Sigmoid colon (tissue), 7 donors: Measurements from ENCODE around the gene DNMT1. TPM values are rescaled to one million over a fixed set of nuclear protein-coding genes. Genes with fewer than 3 reads are reported as not detected.

Source experiments
- DNase-seq: peaks from one replicate; pipeline ENCODE4 v3.0.0-alpha.2; 2019
- H3K27ac ChIP-seq, 4 donors: fragments of 200-600 bp; sonication (generic); one replicate each; pipeline ENCODE4 v1.5.1; 2016 to 2019; ENCODE audit warnings: mild to moderate bottlenecking in 1 of 4
- H3K27me3 ChIP-seq, 3 donors: fragments of 200-600 bp; sonication (generic); one replicate each; pipeline ENCODE4 v1.5.1; 2019; ENCODE audit warnings: mild to moderate bottlenecking in 1 of 3
- H3K36me3 ChIP-seq, 4 donors: fragments of 200-600 bp; sonication (generic); one replicate each; pipeline ENCODE4 v1.5.1; 2016 to 2019
- H3K4me1 ChIP-seq, 4 donors: fragments of 200-600 bp; sonication (generic); one replicate each; pipeline ENCODE4 v1.5.1; 2017 to 2019
- H3K4me3 ChIP-seq, 4 donors: fragments of 200-600 bp; sonication (generic); one replicate each; pipeline ENCODE4 v1.5.1; 2017 to 2019; ENCODE audit warnings: mild to moderate bottlenecking in 2 of 4, moderate library complexity in 1 of 4
- H3K9me3 ChIP-seq, 4 donors: fragments of 200-600 bp in 3 of 4; sonication (generic) in 3 of 4; one replicate each; pipeline versions ENCODE4 v1.5.1 to v1.6.1; 2013 to 2019
- CTCF ChIP-seq, 4 experiments: fragments of 450-650 bp in 3 of 4; fragments of 200-600 bp in 1 of 4; IDR thresholded peaks; one replicate each; pipeline ENCODE4 v1.5.1; 2016 to 2019; ENCODE audit warnings: antibody characterized with exemption in 4 of 4, mild to moderate bottlenecking in 3 of 4, moderate library complexity in 2 of 4
- EP300 ChIP-seq, 4 donors: sonication (generic); formaldehyde crosslinking; IDR thresholded peaks; one replicate each; pipeline ENCODE4 v1.6.1; 2017; ENCODE audit warnings: antibody characterized with exemption in 4 of 4
- POLR2A ChIP-seq, 2 donors: fragments of 450-650 bp; IDR thresholded peaks; one replicate each; pipeline ENCODE4 v1.6.1; 2016; ENCODE audit warnings: antibody characterized with exemption in 2 of 2, mild to moderate bottlenecking in 2 of 2, moderate library complexity in 2 of 2
- POLR2AphosphoS5 ChIP-seq, 4 donors: sonication (generic); formaldehyde crosslinking; IDR thresholded peaks; one replicate each; pipeline ENCODE4 v1.6.1; 2017; ENCODE audit warnings: antibody characterized with exemption in 4 of 4
- WGBS, 2 donors: extraction: QIAGEN DNeasy Blood & Tissue Kit; methylation state at CpG; one replicate each; pipeline ENCODE4 v1.1.7; 2013; 5-methylcytosine and 5-hydroxymethylcytosine counted together
- intact Hi-C: fragments of 100-400 bp; cut with DNase I; formaldehyde crosslinking; loops from one replicate; pipeline ENCODE4 v1.15.1; 2023
- polyA plus RNA-seq, 3 donors: library from polyadenylated mRNA; stranded (reverse); fragments of 200-250 nt; gene quantifications; one replicate each; pipeline ENCODE4 v1.2.3, GENCODE V29; 2013
- small RNA-seq, 3 donors: library from RNA; depleted of rRNA; stranded (forward); fragments of <200 nt; gene quantifications; one replicate each; pipeline ENCODE3, GENCODE V24; 2016
- total RNA-seq, 4 donors: library from RNA; depleted of rRNA; stranded (reverse); fragments of >200 nt; gene quantifications; one replicate each; pipeline ENCODE4 v1.1.0, GENCODE V29; 2016
- donor health status: healthy with polysubstance abuse.
- donor health status: Bipolar disorder and iron deficiency.
- donor health status: healthy.

The DNMT1 gene
- total and polyA plus RNA-seq, 7 donors: 12.0 to 47.9 (median 24.5) TPM

GRCh38 chr19:10083911-10084310 is 110.8 kb downstream of the DNMT1 start:
- no peak for DNase-seq
- 72 to 85% methylated on average over 9 of the region's 9 CpGs for WGBS, 2 donors
- TF ChIP-seq EP300 (IDR thresholded peaks at IDR 0.05) (no peak), POLR2AphosphoS5 (IDR thresholded peaks at IDR 0.05) (no peak), CTCF (IDR thresholded peaks at IDR 0.05) (no peak), POLR2A (IDR thresholded peaks at IDR 0.05) (no peak)
- intact Hi-C loops: no loop called here
- peaks cover 0 to under 1% (median 0%) of the 10 kb centered on the region in 4 donors for H3K36me3 ChIP-seq
- peaks cover 0 to 18% (median 8%) of the 10 kb centered on the region in 4 donors for H3K4me1 ChIP-seq
- H3K9me3 ChIP-seq: no peaks in the 10 kb centered on the region
- H3K4me3 ChIP-seq: no peak overlapping the region
- no peaks in the 10 kb centered on the region for H3K27me3 ChIP-seq
- no peak overlapping the region for H3K27ac ChIP-seq

Small RNA genes lying within 50 kb of the gene (small RNA-seq; reads per million reads assigned to genes)
- 0 reads per million in 3 donors for gene MIR4322
- 65.7 to 110 (median 86.0) reads per million in 3 donors for gene SNORD105
- 2,671 to 5,930 (median 4,491) reads per million in 3 donors for gene SNORD105B

Other genes starting within 250 kb of the DNMT1 start
- 10 to 100 TPM in 1 of 4 donors, 1 to 10 TPM in 3; 6.1 to 19.9 (median 8.5) TPM for gene COL5A3, start 184.4 kb downstream of the DNMT1 start, total RNA-seq
- 1 to 10 TPM in 2 of 3 donors, under 1 TPM in 1; 0.46 to 8.0 (median 3.0) TPM for gene COL5A3, start 184.4 kb downstream of the DNMT1 start, polyA plus RNA-seq
- not detected for gene RDH8, start 181.5 kb downstream of the DNMT1 start, total RNA-seq
- gene RDH8, start 181.5 kb downstream of the DNMT1 start, polyA plus RNA-seq: not detected
- gene SHFL, start 108.6 kb downstream of the DNMT1 start, total RNA-seq: 10 to 100 TPM; 25.3 to 44.9 (median 27.9) TPM
- 10 to 100 TPM; 17.1 to 39.0 (median 23.4) TPM for gene SHFL, start 108.6 kb downstream of the DNMT1 start, polyA plus RNA-seq
- not detected for gene ANGPTL6, start 92.3 kb downstream of the DNMT1 start, total RNA-seq
- 1 to 10 TPM in 1 of 3 donors, under 1 TPM in 1, not detected in 1; 0.69 to 1.6 TPM for gene ANGPTL6, start 92.3 kb downstream of the DNMT1 start, polyA plus RNA-seq
- gene PPAN, start 88.6 kb downstream of the DNMT1 start, total RNA-seq: 10 to 100 TPM; 24.6 to 29.1 (median 25.8) TPM
- 10 to 100 TPM; 16.2 to 58.7 (median 18.5) TPM for gene PPAN, start 88.6 kb downstream of the DNMT1 start, polyA plus RNA-seq
- 10 to 100 TPM in 1 of 4 donors, 1 to 10 TPM in 3; 2.9 to 10.3 (median 6.3) TPM for gene P2RY11, start 83.3 kb downstream of the DNMT1 start, total RNA-seq
- 10 to 100 TPM in 1 of 3 donors, 1 to 10 TPM in 2; 1.2 to 18.5 (median 1.8) TPM for gene P2RY11, start 83.3 kb downstream of the DNMT1 start, polyA plus RNA-seq
- gene EIF3G, start 75.1 kb downstream of the DNMT1 start, total RNA-seq: 100 to 1,000 TPM; 278 to 392 (median 336) TPM
- 100 to 1,000 TPM; 103 to 210 (median 202) TPM for gene EIF3G, start 75.1 kb downstream of the DNMT1 start, polyA plus RNA-seq
- 10 to 100 TPM in 3 of 4 donors, 1 to 10 TPM in 1; 7.1 to 13.0 (median 10.6) TPM for gene S1PR2, start 36.4 kb upstream of the DNMT1 start, total RNA-seq
- gene S1PR2, start 36.4 kb upstream of the DNMT1 start, polyA plus RNA-seq: 1 to 10 TPM; 1.2 to 3.6 (median 3.5) TPM
- 10 to 100 TPM; 37.9 to 68.9 (median 62.8) TPM for gene MRPL4, start 57.3 kb upstream of the DNMT1 start, total RNA-seq
- gene MRPL4, start 57.3 kb upstream of the DNMT1 start, polyA plus RNA-seq: 10 to 100 TPM; 45.1 to 85.2 (median 51.1) TPM
- gene ICAM1, start 76.2 kb upstream of the DNMT1 start, total RNA-seq: 10 to 100 TPM; 11.0 to 33.1 (median 13.5) TPM
- 10 to 100 TPM in 2 of 3 donors, 1 to 10 TPM in 1; 5.4 to 27.0 (median 15.7) TPM for gene ICAM1, start 76.2 kb upstream of the DNMT1 start, polyA plus RNA-seq
- gene ICAM4, start 92.0 kb upstream of the DNMT1 start, total RNA-seq: not detected
- under 1 TPM in 1 of 3 donors, not detected in 2; 0.42 TPM for gene ICAM4, start 92.0 kb upstream of the DNMT1 start, polyA plus RNA-seq
- under 1 TPM in 2 of 4 donors, not detected in 2; 0.54 to 0.83 TPM for gene ICAM5, start 95.0 kb upstream of the DNMT1 start, total RNA-seq
- gene ICAM5, start 95.0 kb upstream of the DNMT1 start, polyA plus RNA-seq: under 1 TPM in 2 of 3 donors, not detected in 1; 0.23 to 0.92 TPM
- 1 to 10 TPM; 1.1 to 4.3 (median 2.4) TPM for gene ZGLP1, start 114.9 kb upstream of the DNMT1 start, total RNA-seq
- 1 to 10 TPM in 2 of 3 donors, not detected in 1; 2.4 to 6.0 TPM for gene ZGLP1, start 114.9 kb upstream of the DNMT1 start, polyA plus RNA-seq
- gene FDX2, start 121.1 kb upstream of the DNMT1 start, total RNA-seq: 10 to 100 TPM; 25.2 to 45.9 (median 31.9) TPM
- gene FDX2, start 121.1 kb upstream of the DNMT1 start, polyA plus RNA-seq: 10 to 100 TPM; 19.2 to 21.6 (median 20.1) TPM
- gene RAVER1, start 138.6 kb upstream of the DNMT1 start, total RNA-seq: 10 to 100 TPM; 10.0 to 28.5 (median 14.9) TPM
- gene RAVER1, start 138.6 kb upstream of the DNMT1 start, polyA plus RNA-seq: 10 to 100 TPM in 2 of 3 donors, 1 to 10 TPM in 1; 8.4 to 37.0 (median 14.8) TPM
- 1 to 10 TPM; 1.9 to 4.2 (median 3.4) TPM for gene ICAM3, start 144.7 kb upstream of the DNMT1 start, total RNA-seq
- 10 to 100 TPM; 24.5 to 45.2 (median 35.4) TPM for gene ICAM3, start 144.7 kb upstream of the DNMT1 start, polyA plus RNA-seq
- gene TYK2, start 185.6 kb upstream of the DNMT1 start, total RNA-seq: 100 to 1,000 TPM in 1 of 4 donors, 10 to 100 TPM in 3; 36.7 to 125 (median 50.3) TPM
- 100 to 1,000 TPM in 1 of 3 donors, 10 to 100 TPM in 2; 35.6 to 117 (median 38.4) TPM for gene TYK2, start 185.6 kb upstream of the DNMT1 start, polyA plus RNA-seq
- 100 to 1,000 TPM; 106 to 144 (median 118) TPM for gene CDC37, start 208.6 kb upstream of the DNMT1 start, total RNA-seq
- 100 to 1,000 TPM; 129 to 294 (median 146) TPM for gene CDC37, start 208.6 kb upstream of the DNMT1 start, polyA plus RNA-seq
- 10 to 100 TPM in 3 of 4 donors, 1 to 10 TPM in 1; 7.6 to 14.7 (median 12.9) TPM for gene PDE4A, start 225.6 kb upstream of the DNMT1 start, total RNA-seq
- gene PDE4A, start 225.6 kb upstream of the DNMT1 start, polyA plus RNA-seq: 1 to 10 TPM; 4.2 to 7.2 (median 6.2) TPM